ENCODE measurements around the gene ACP2.

GRCh38 chr11:47248664-47249377 lies at the start of gene ACP2:
- TF ChIP-seq CTCF (IDR thresholded peaks at IDR 0.05) (peak in 3 of 4 donors; percentile 6 to 22 (median 14)), POLR2A (IDR thresholded peaks at IDR 0.05) (peak; percentile 83)
